OCI-LY7 (cell line): ENCODE data around the gene PRKX. TPM values are rescaled to one million over a fixed set of nuclear protein-coding genes. Genes with fewer than 3 reads are reported as not detected.
"Not testable (repeated sequence)": the region's sequence is repeated elsewhere in the genome, so short reads cannot be mapped to it uniquely, and the experiment has no call there.

Experiments used
- BruUV-seq: library from RNA; stranded (reverse); fragments of 400-500 nt; replicated peaks from 2 replicates; lab custom pipeline; 2021; lab: Mats Ljungman, UMichigan
- CTCF ChIA-PET: fragments of 300-600 bp; sonication (Branson Sonifier 250); formaldehyde crosslinking; loops from one replicate; lab custom pipeline; 2022; ENCODE audit warnings: antibody characterized with exemption; ENCODE audit not compliant: unreplicated experiment; lab: Charles Lee
- POLR2A ChIA-PET: fragments of 300-600 bp; sonication (Branson Sonifier 250); formaldehyde crosslinking; loops from one replicate; lab custom pipeline; 2022; ENCODE audit warnings: antibody characterized with exemption; lab: Charles Lee
- DNase-seq: peaks from one replicate; pipeline ENCODE4 v3.0.0-alpha.2; 2015; ENCODE audit warnings: low spot score
- H2AFZ ChIP-seq: fragments of 200-600 bp; sonication (generic), shearing (Covaris generic); 2 replicates; pipeline ENCODE4 v1.6.1; 2014; ENCODE audit warnings: mild to moderate bottlenecking, antibody characterized with exemption, low read length, moderate library complexity
- H3K27ac ChIP-seq: fragments of 200-600 bp; sonication (generic); 2 replicates; pipeline ENCODE4 v1.5.1; 2014; ENCODE audit warnings: mixed run types, low read depth, mild to moderate bottlenecking, moderate library complexity, low read length, inconsistent platforms; ENCODE audit not compliant: poor library complexity, severe bottlenecking
- H3K36me3 ChIP-seq: fragments of 200-600 bp; sonication (generic); 2 replicates; pipeline ENCODE4 v1.6.1; 2014; ENCODE audit warnings: mild to moderate bottlenecking, antibody characterized with exemption, low read length, moderate library complexity, mixed read lengths; ENCODE audit not compliant: insufficient read depth
- H3K4me1 ChIP-seq: fragments of 200-600 bp; sonication (generic); 2 replicates; pipeline ENCODE4 v1.5.1; 2014; ENCODE audit warnings: mild to moderate bottlenecking, low read length; ENCODE audit not compliant: insufficient read depth, poor library complexity, severe bottlenecking
- H3K4me2 ChIP-seq: fragments of 200-600 bp; sonication (generic); 2 replicates; pipeline ENCODE4 v1.6.1; 2014; ENCODE audit warnings: mild to moderate bottlenecking, low read length
- H3K4me3 ChIP-seq: fragments of 200-600 bp; sonication (generic); 2 replicates; pipeline ENCODE4 v1.5.1; 2014; ENCODE audit warnings: mild to moderate bottlenecking, low read depth, low read length; ENCODE audit not compliant: poor library complexity, severe bottlenecking
- H3K79me2 ChIP-seq: fragments of 200-600 bp; sonication (generic); 2 replicates; pipeline ENCODE4 v1.6.1; 2016; ENCODE audit warnings: low read depth, mild to moderate bottlenecking, low read length, moderate library complexity, mixed read lengths; ENCODE audit not compliant: insufficient read depth
- H3K9me2 ChIP-seq: fragments of 200-600 bp; sonication (generic); 2 replicates; pipeline ENCODE4 v1.6.1; 2016; ENCODE audit warnings: mild to moderate bottlenecking, low read length, mixed read lengths; ENCODE audit not compliant: insufficient read depth
- H3K9me3 ChIP-seq: fragments of 200-600 bp; sonication (generic); 2 replicates; pipeline ENCODE4 v1.6.1; 2014; ENCODE audit warnings: mild to moderate bottlenecking, mixed run types, low read length, mixed read lengths
- H4K20me1 ChIP-seq: fragments of 200-600 bp; sonication (generic); 2 replicates; pipeline ENCODE4 v1.6.1; 2014; ENCODE audit warnings: mild to moderate bottlenecking, antibody characterized with exemption, low read length, moderate library complexity, mixed read lengths; ENCODE audit not compliant: insufficient read depth
- CTCF ChIP-seq: fragments of 200-600 bp; sonication (generic); conservative IDR thresholded peaks from 2 replicates; pipeline ENCODE4 v1.5.1; 2014; ENCODE audit warnings: mild to moderate bottlenecking, antibody characterized with exemption, low read length, moderate library complexity, mixed read lengths
- EZH2phosphoT487 ChIP-seq: fragments of 200-600 bp; sonication (generic); IDR thresholded peaks from 2 replicates; pipeline ENCODE4 v1.6.1; 2018; ENCODE audit warnings: low read depth, borderline replicate concordance, mild to moderate bottlenecking, mixed run types, antibody characterized with exemption, low read length, moderate library complexity, mixed read lengths
- intact Hi-C: fragments of 100-400 bp; cut with micrococcal nuclease; formaldehyde crosslinking; loops from one replicate; pipeline ENCODE4 v1.10.0; 2022; ENCODE audit not compliant: unreplicated experiment
- total RNA-seq, 2 experiments: library from RNA; depleted of rRNA in 1 of 2; stranded (reverse); fragments of >200 nt in 1 of 2; shearing (Covaris generic) in 1 of 2; gene quantifications; 2 replicates each; pipeline ENCODE4 v1.2.3, GENCODE V29; 2014 to 2022

PRKX gene
- total RNA-seq, 2 experiments from 2014 or later: 14.6 to 23.6 TPM

DNA sequence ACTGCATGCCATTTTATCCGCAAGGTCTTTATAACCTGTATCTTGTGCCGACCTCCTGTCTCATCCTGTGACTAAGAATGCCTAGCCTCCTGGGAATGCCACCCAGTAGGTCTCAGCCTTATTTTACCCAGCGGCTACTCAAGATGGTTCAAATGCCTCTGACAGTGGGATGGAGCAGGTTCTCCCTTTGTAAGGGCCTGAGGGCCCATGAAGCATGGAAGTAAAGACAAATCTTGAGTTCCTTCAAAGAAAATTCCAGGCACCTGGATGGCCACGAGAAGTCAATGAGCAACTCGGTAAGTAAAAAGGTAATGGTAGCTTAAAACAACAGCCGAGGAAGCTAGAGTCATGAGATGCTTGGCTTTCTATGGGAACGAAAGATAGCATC, 19.6 kb upstream of the PRKX start:
- CTCF ChIA-PET: no interaction called here
- BruUV-seq: no TSS peak
- no peaks in the 10 kb centered on the region for H3K36me3 ChIP-seq

DNA sequence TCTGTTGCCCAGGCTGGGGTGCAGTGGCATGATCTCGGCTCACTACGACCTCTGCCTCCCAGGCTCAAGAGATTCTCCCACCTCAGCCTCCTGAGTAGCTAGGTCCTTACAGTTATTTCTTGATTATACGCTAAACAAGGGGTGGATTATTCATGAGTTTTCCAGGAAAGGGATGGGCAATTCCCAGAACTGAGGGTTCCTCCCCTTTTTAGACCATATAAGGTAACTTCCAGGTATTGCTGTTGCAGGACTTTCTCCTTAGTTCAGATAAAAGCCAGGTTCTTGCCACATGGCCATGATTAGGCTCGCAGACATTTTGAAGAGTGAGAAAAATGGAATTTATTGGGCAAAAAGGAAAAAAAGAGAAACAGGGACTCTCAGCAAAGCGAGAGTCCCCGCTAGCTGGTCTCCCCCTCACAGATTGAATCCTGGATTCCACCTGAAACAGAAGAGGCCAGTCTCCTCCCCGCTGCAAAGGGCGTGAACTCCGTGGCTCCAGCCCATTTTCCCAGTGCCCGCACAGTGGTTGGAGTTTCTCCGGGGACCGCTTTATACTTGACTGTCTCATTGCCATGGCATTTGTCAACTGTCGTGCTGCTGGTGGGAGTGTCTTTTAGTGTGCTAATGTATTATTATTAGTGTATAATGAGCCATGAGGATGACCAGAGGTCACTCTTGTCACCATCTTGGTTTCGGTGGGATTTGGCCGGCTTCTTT, 19.0 kb upstream of the PRKX start:
- CTCF ChIA-PET, intact Hi-C loops, H2AFZ ChIP-seq, H4K20me1 ChIP-seq, H3K4me1 ChIP-seq, POLR2A ChIA-PET, H3K9me2 ChIP-seq, H3K79me2 ChIP-seq, H3K36me3 ChIP-seq, H3K27ac ChIP-seq, H3K4me3 ChIP-seq, H3K4me2 ChIP-seq, H3K9me3 ChIP-seq, BruUV-seq, DNase-seq: not testable (repeated sequence)

More for the DNA sequence above, 19.6 kb upstream of the PRKX start:
- TF ChIP-seq CTCF (no peak), EZH2phosphoT487 (no peak)
- Histone ChIP-seq H3K4me3 (no peak overlapping the region), H3K4me2 (no peak overlapping the region), H3K9me3 (no peaks in the 10 kb centered on the region), H2AFZ (no peak overlapping the region), H3K27ac (no peak overlapping the region), H4K20me1 (no peaks in the 10 kb centered on the region), H3K4me1 (no peaks in the 10 kb centered on the region), H3K79me2 (no peaks in the 10 kb centered on the region), H3K9me2 (no peaks in the 10 kb centered on the region)
- POLR2A ChIA-PET: interaction anchor here (1.0 kb wide), 1 partner anchor 19 kb away, joined by 3 read pairs; the partner anchor contains the start of gene PRKX
- DNase-seq: no peak
- intact Hi-C loops: no loop called here

GRCh38 chrX:3728454-3728853, 15.0 kb upstream of the PRKX start:
- Histone ChIP-seq H3K4me2 (no peak overlapping the region), H4K20me1 (no peaks in the 10 kb centered on the region), H3K79me2 (no peaks in the 10 kb centered on the region), H3K9me3 (no peaks in the 10 kb centered on the region), H3K4me1 (no peaks in the 10 kb centered on the region), H2AFZ (no peak overlapping the region), H3K9me2 (no peaks in the 10 kb centered on the region), H3K4me3 (no peak overlapping the region), H3K27ac (no peak overlapping the region), H3K36me3 (no peaks in the 10 kb centered on the region)
- ChIA-PET CTCF (no interaction called here), POLR2A (no interaction called here)
- TF ChIP-seq EZH2phosphoT487 (no peak), CTCF (no peak)
- BruUV-seq: no TSS peak
- intact Hi-C loops: no loop called here
- no peak for DNase-seq

GRCh38 chrX:3723460-3723859, 10.0 kb upstream of the PRKX start:
- POLR2A ChIA-PET: interaction anchor here (0.7 kb wide), 1 partner anchor 255 kb away, joined by 4 read pairs; no protein-coding TSS in a partner anchor
- H3K4me3 ChIP-seq, H2AFZ ChIP-seq, BruUV-seq, H3K27ac ChIP-seq, intact Hi-C loops, H3K9me2 ChIP-seq, H3K4me1 ChIP-seq, H4K20me1 ChIP-seq, H3K79me2 ChIP-seq, CTCF ChIA-PET, H3K36me3 ChIP-seq, H3K9me3 ChIP-seq, DNase-seq, H3K4me2 ChIP-seq: not testable (repeated sequence)
